ENCODE measurements around the gene OR10H3.

DNA sequence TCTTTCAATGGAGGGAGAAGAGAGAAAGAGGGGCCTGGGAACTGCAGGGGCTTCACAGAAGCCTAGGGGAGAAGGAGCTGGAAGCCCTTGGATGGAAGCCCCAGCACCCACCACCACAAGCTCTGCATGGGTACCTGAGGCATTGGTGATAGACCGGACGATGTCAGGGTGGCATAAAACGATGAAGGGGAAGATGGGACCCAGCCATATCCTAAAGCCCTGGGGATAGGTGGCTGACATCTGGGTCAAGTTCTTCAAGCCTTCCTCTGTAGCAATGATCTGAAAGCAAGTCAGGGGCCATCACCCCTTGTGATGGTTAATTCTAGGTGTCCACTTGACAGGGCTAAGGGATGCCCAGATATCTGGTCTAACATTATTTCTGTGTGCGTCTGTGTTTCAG is 38.5 kb downstream of the OR10H3 start:
- TF ChIP-seq, protein P1, sequence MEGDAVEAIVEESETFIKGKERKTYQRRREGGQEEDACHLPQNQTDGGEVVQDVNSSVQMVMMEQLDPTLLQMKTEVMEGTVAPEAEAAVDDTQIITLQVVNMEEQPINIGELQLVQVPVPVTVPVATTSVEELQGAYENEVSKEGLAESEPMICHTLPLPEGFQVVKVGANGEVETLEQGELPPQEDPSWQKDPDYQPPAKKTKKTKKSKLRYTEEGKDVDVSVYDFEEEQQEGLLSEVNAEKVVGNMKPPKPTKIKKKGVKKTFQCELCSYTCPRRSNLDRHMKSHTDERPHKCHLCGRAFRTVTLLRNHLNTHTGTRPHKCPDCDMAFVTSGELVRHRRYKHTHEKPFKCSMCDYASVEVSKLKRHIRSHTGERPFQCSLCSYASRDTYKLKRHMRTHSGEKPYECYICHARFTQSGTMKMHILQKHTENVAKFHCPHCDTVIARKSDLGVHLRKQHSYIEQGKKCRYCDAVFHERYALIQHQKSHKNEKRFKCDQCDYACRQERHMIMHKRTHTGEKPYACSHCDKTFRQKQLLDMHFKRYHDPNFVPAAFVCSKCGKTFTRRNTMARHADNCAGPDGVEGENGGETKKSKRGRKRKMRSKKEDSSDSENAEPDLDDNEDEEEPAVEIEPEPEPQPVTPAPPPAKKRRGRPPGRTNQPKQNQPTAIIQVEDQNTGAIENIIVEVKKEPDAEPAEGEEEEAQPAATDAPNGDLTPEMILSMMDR (conservative IDR thresholded peaks at IDR 0.05 in 1 of 2, IDR thresholded peaks at IDR 0.05 in 1 of 2; ENCODE audit: extremely low read depth in 1 of 2, insufficient read depth in 1 of 2, low read depth in 1 of 2, low read length in 2 of 2), result no peak
- TF ChIP-seq EZH2 (IDR thresholded peaks at IDR 0.05; ENCODE audit: borderline replicate concordance, low read length), result no peak
